Cardiac muscle cell (in vitro differentiated cells and primary cell): ENCODE data around the gene CBFA2T3. TPM values are rescaled to one million over a fixed set of nuclear protein-coding genes. Genes with fewer than 3 reads are reported as not detected.

ENCODE experiments used
- DNase-seq, 2 donors: peaks; one replicate each; pipeline versions ENCODE4 v3.0.0 to v3.0.0-alpha.2; 2010 to 2017; ENCODE audit warnings: low read depth in 1 of 2, low spot score in 1 of 2
- H3K27ac ChIP-seq: fragments of 200-600 bp; sonication (generic); 2 replicates; pipeline ENCODE4 v1.5.1; 2016
- H3K27me3 ChIP-seq: fragments of 200-600 bp; sonication (generic); 2 replicates; pipeline ENCODE4 v1.6.0; 2016; ENCODE audit warnings: control low read depth
- H3K36me3 ChIP-seq: fragments of 200-600 bp; sonication (generic); 2 replicates; pipeline ENCODE4 v1.5.1; 2016; ENCODE audit warnings: control low read depth
- H3K4me1 ChIP-seq: fragments of 200-600 bp; sonication (generic); 2 replicates; pipeline ENCODE4 v1.8.1; 2017; ENCODE audit warnings: low read depth, mild to moderate bottlenecking, mixed run types
- H3K4me3 ChIP-seq: fragments of 200-600 bp; sonication (generic); 2 replicates; pipeline ENCODE4 v1.5.1; 2016; ENCODE audit warnings: mild to moderate bottlenecking
- H3K9me3 ChIP-seq: fragments of 200-600 bp; sonication (generic); 2 replicates; pipeline ENCODE4 v1.5.1; 2017; ENCODE audit warnings: low read depth, mild to moderate bottlenecking, control low read depth
- polyA plus RNA-seq: library from polyadenylated mRNA; unstranded; fragments of >200 nt; fragmentation: Nextera tagmentation; extraction: Ambion mirVana; gene quantifications from 2 replicates; pipeline ENCODE4 v1.2.1, GENCODE V29; 2016
- total RNA-seq: library from RNA; depleted of rRNA; stranded (reverse); fragments of >200 nt; gene quantifications from 2 replicates; pipeline ENCODE4 v1.2.3, GENCODE V29; 2016
- TF ChIP-seq, protein P1 (sequence below): IDR thresholded peaks from 2 replicates; pipeline ENCODE4 v1.5.1; 2012; ENCODE audit warnings: low read depth, mild to moderate bottlenecking, low read length

Gene CBFA2T3
- total and polyA plus RNA-seq, 2 experiments from 2014 or later, result 0.69 to 1.5 TPM

DNA sequence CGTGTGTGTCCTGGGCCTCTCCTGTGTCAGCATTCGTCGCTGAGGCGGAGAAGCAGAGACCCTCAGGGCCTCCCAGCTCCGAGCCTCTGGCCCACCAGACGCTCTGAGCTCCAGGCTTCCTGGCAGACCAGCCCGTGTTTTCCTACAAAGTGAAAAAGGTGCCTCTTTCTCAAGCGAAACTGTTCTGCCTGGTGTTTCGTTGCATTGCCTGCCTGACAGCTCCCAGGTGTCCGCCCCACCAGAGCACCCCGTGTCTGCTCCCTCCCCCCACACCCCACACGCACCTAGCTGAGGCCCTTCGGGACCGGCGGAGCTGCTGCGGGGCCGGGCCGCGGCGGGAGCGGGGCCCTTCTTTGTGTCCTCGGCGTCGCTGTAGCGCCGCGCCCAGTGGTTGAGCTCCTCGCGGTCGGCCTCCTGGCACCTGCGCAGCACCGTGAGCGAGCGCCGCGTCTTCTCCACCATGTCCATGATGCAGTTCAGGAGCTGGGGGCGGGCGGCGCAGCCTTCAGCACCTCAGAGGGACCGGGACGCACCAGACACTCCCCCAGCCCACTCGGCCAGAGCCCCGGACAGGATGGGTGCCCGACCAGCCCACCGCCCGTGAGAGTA is 95.9 kb downstream of the CBFA2T3 start:
- no peak overlapping the region for H3K4me3 ChIP-seq
- TF ChIP-seq, protein P1, sequence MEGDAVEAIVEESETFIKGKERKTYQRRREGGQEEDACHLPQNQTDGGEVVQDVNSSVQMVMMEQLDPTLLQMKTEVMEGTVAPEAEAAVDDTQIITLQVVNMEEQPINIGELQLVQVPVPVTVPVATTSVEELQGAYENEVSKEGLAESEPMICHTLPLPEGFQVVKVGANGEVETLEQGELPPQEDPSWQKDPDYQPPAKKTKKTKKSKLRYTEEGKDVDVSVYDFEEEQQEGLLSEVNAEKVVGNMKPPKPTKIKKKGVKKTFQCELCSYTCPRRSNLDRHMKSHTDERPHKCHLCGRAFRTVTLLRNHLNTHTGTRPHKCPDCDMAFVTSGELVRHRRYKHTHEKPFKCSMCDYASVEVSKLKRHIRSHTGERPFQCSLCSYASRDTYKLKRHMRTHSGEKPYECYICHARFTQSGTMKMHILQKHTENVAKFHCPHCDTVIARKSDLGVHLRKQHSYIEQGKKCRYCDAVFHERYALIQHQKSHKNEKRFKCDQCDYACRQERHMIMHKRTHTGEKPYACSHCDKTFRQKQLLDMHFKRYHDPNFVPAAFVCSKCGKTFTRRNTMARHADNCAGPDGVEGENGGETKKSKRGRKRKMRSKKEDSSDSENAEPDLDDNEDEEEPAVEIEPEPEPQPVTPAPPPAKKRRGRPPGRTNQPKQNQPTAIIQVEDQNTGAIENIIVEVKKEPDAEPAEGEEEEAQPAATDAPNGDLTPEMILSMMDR, result no peak
- H3K27ac ChIP-seq, result no peak overlapping the region
- no peaks in the 10 kb centered on the region for H3K9me3 ChIP-seq
- no peaks in the 10 kb centered on the region for H3K27me3 ChIP-seq
- DNase-seq, result no peak
- no peaks in the 10 kb centered on the region for H3K36me3 ChIP-seq
- peaks cover 11% of the 10 kb centered on the region for H3K4me1 ChIP-seq

DNA sequence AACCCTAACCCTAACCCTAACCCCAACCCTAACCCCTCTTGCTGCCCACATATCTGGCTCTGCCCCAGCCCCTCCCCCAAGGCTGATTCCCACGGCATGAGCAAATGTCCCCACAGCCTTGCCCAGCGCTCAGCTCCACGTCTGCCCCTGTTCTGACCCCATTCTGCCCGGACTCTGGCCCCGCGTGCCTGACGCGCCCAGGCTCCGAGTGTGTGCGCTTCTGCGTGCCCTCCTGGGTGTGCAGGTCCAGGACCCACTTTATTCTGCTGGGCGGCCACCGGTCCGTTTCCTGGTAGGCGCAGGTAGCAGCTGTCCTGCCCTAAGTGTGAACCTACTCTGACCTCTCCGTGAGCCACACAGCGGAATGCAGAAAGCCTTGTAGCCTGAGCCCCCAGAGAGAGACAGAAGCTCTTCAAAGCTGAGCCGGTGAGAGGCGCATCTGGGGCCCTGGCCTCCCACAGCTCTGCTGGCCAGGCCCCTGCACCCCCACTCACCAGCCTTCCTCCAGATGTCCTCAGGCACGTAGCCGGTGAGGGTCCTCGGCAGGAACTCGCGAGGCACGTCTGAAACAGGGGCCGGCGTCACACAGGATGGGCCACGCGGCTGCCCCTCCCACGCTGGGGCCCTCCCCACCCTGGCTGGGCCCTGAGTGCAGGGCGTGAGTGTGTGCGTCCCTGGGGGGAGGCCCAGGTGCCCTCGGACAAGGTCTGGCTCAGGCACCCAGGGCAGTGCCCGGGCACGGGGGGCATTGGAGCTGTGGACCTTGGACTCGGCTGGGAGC is 96.6 kb downstream of the CBFA2T3 start:
- H3K4me1 ChIP-seq, result peaks cover 11% of the 10 kb centered on the region
- H3K36me3 ChIP-seq, result no peaks in the 10 kb centered on the region
- no peak overlapping the region for H3K4me3 ChIP-seq
- no peaks in the 10 kb centered on the region for H3K9me3 ChIP-seq
- TF ChIP-seq, protein P1, result no peak
- H3K27ac ChIP-seq, result no peak overlapping the region
- no peaks in the 10 kb centered on the region for H3K27me3 ChIP-seq
- peak in 1 of 2 donors; percentile 47 for DNase-seq

DNA sequence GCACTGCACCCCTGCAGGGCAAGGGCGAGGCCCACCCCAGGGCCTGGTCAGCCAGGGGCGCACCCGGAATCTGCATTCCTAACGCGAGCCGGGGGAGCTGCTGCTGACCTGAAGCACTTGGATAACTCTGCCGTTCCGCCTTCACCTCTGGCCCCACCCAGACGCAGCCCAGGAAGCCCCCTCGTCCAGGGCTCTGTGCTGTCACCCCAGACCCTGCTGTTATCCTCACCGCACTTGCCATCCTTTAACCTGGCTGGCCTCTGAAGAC is 97.3 kb downstream of the CBFA2T3 start:
- TF ChIP-seq, protein P1, result no peak
- H3K4me1 ChIP-seq, result peaks cover 11% of the 10 kb centered on the region
- no peak overlapping the region for H3K4me3 ChIP-seq
- H3K27ac ChIP-seq, result no peak overlapping the region
- no peaks in the 10 kb centered on the region for H3K36me3 ChIP-seq
- DNase-seq, result no peak
- no peaks in the 10 kb centered on the region for H3K9me3 ChIP-seq
- no peaks in the 10 kb centered on the region for H3K27me3 ChIP-seq

DNA sequence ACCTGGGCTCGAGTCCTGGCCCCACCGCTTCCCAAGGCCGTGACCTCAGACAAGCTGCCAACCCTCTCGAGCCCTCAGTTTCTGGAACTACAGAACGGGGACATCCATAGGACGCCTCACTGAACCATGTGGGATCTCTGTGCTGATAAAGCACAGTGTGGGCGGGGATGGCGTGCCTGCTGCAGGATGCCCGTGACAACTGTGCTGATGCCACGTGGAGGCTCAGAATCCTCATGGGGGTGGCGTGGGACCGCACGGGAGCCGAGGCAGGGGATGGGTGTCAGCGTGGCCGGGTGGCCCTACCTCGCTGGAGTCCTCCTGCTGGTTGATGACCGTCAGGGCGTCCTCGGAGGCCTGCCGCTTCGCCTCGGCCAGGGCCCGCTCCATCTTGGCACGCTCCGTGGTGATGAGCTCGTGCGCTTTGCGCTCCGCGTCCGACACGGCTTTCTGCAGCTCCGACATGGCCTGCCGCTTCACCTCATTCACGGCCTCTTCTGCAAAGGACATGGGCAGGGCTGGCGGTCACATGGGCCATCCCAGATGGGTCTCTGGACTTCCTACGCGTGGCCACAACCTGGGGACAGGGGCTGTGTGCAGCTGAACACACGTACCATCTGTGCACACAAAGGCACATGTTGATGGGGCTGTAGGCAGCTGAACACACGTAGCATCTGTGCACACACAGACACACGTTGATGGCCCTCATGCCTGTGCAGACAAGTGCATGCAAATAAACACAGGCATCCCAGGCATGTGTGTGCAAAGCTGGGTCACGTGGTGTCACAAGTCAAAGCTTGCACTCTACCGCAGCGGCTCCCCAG is 97.8 kb downstream of the CBFA2T3 start:
- no peak overlapping the region for H3K27ac ChIP-seq
- no peaks in the 10 kb centered on the region for H3K27me3 ChIP-seq
- TF ChIP-seq, protein P1, result no peak
- H3K4me1 ChIP-seq, result peaks cover 11% of the 10 kb centered on the region
- no peaks in the 10 kb centered on the region for H3K36me3 ChIP-seq
- no peak for DNase-seq
- H3K9me3 ChIP-seq, result no peaks in the 10 kb centered on the region
- H3K4me3 ChIP-seq, result no peak overlapping the region

DNA sequence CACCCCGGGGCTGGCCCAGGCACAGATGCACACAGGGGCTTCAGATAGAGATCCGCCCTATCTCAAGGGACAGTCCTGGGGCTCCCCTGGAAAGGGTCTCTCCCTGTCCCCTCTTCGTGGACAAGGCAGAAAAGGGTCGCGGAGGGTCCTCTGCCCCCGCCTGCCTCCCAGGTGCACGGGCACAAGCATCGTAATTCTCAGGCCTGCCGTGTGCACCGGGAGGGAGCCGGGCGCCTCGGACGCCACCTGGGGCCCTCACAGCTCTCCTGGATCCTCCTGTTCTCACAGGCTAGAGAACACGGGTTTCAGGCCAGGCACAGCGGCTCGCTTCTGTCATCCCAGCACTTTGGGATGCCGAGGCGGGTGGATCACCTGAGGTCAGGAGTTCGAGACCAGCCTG is 98.7 kb downstream of the CBFA2T3 start:
- Histone ChIP-seq H3K4me1 (peaks cover 11% of the 10 kb centered on the region), H3K9me3 (no peaks in the 10 kb centered on the region), H3K27me3 (no peaks in the 10 kb centered on the region), H3K36me3 (no peaks in the 10 kb centered on the region), H3K27ac (no peak overlapping the region), H3K4me3 (no peak overlapping the region)
- no peak for DNase-seq
- TF ChIP-seq, protein P1, result no peak
